Measurements from ENCODE around the gene SLC51A. TPM values are rescaled to one million over a fixed set of nuclear protein-coding genes. Genes with fewer than 3 reads are reported as not detected.
A peak's percentile ranks its signal among the peaks of the same experiment; 100 is the strongest.

Gene SLC51A
- total and polyA plus RNA-seq, 2 of the 13 experiments (the other 11 are each of a cell fraction or from before 2014, with no cell fraction given), result 4.3 to 48.8 TPM

DNA sequence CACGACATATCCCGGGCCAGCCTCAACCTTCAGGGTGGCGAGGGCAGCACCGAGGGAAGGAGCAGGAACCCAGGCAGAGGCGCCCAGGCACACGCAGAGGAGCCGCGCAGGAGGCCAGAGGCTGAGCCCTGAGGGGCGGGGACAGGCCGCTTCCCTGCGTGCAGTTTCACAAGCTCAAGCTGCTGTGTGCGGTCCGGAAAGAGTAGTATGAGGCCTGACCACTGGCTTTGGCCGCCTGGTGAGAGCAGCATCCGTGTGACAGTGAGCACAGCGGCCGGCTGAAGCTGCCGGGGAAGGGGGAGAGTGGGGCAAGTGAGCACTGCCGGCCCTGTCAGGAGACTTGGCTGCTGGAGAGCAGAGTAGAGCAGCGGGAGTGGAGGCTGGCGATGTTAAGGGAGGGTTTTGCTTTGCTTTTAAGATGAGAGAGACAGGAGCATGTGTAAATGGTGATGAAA lies 13.8 kb upstream of the SLC51A start (continued):
- TF ChIP-seq, protein P1, sequence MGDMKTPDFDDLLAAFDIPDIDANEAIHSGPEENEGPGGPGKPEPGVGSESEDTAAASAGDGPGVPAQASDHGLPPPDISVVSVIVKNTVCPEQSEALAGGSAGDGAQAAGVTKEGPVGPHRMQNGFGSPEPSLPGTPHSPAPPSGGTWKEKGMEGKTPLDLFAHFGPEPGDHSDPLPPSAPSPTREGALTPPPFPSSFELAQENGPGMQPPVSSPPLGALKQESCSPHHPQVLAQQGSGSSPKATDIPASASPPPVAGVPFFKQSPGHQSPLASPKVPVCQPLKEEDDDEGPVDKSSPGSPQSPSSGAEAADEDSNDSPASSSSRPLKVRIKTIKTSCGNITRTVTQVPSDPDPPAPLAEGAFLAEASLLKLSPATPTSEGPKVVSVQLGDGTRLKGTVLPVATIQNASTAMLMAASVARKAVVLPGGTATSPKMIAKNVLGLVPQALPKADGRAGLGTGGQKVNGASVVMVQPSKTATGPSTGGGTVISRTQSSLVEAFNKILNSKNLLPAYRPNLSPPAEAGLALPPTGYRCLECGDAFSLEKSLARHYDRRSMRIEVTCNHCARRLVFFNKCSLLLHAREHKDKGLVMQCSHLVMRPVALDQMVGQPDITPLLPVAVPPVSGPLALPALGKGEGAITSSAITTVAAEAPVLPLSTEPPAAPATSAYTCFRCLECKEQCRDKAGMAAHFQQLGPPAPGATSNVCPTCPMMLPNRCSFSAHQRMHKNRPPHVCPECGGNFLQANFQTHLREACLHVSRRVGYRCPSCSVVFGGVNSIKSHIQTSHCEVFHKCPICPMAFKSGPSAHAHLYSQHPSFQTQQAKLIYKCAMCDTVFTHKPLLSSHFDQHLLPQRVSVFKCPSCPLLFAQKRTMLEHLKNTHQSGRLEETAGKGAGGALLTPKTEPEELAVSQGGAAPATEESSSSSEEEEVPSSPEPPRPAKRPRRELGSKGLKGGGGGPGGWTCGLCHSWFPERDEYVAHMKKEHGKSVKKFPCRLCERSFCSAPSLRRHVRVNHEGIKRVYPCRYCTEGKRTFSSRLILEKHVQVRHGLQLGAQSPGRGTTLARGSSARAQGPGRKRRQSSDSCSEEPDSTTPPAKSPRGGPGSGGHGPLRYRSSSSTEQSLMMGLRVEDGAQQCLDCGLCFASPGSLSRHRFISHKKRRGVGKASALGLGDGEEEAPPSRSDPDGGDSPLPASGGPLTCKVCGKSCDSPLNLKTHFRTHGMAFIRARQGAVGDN (CRISPR knock-in tag; IDR thresholded peaks at IDR 0.05), result peak; percentile 91
- TF ChIP-seq GATAD2A (CRISPR knock-in tag; IDR thresholded peaks at IDR 0.05), result peak; percentile 33; the same call in 1 of the 2 replicates
- TF ChIP-seq ZNF891 (CRISPR knock-in tag; IDR thresholded peaks at IDR 0.05), result 0 out of 2 replicates have a peak, but pooled peaks have one; percentile 49
- TF ChIP-seq XBP1 (CRISPR knock-in tag; IDR thresholded peaks at IDR 0.05), result no peak
- TF ChIP-seq ARNT (IDR thresholded peaks at IDR 0.05), result no peak
- TF ChIP-seq, protein P2, sequence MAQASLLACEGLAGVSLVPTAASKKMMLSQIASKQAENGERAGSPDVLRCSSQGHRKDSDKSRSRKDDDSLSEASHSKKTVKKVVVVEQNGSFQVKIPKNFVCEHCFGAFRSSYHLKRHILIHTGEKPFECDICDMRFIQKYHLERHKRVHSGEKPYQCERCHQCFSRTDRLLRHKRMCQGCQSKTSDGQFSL (CRISPR knock-in tag; IDR thresholded peaks at IDR 0.05), result no peak
- no peak for TF ChIP-seq GMEB1 (CRISPR knock-in tag; IDR thresholded peaks at IDR 0.05; ENCODE audit: borderline replicate concordance)
- TF ChIP-seq MTA1 (CRISPR knock-in tag; IDR thresholded peaks at IDR 0.05; ENCODE audit: borderline replicate concordance), result 0 out of 2 replicates have a peak, but pooled peaks have one; percentile 29
- TF ChIP-seq, protein P3, sequence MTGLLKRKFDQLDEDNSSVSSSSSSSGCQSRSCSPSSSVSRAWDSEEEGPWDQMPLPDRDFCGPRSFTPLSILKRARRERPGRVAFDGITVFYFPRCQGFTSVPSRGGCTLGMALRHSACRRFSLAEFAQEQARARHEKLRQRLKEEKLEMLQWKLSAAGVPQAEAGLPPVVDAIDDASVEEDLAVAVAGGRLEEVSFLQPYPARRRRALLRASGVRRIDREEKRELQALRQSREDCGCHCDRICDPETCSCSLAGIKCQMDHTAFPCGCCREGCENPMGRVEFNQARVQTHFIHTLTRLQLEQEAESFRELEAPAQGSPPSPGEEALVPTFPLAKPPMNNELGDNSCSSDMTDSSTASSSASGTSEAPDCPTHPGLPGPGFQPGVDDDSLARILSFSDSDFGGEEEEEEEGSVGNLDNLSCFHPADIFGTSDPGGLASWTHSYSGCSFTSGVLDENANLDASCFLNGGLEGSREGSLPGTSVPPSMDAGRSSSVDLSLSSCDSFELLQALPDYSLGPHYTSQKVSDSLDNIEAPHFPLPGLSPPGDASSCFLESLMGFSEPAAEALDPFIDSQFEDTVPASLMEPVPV (CRISPR knock-in tag; IDR thresholded peaks at IDR 0.05), result peak; percentile 46; the same call in 1 of the 2 replicates
- peak; percentile 56; the same call in 1 of the 2 replicates for TF ChIP-seq ZFP90 (CRISPR knock-in tag; IDR thresholded peaks at IDR 0.05; ENCODE audit: borderline replicate concordance)
- peak; percentile 71 for TF ChIP-seq ZNF263 (CRISPR knock-in tag; IDR thresholded peaks at IDR 0.05)
- 0 out of 2 replicates have a peak, but pooled peaks have one; percentile 24 for TF ChIP-seq IRF2 (CRISPR knock-in tag; IDR thresholded peaks at IDR 0.05)
- no peak for TF ChIP-seq DNMT1 (CRISPR knock-in tag; IDR thresholded peaks at IDR 0.05)
- 0 out of 2 replicates have a peak, but pooled peaks have one; percentile 51 for TF ChIP-seq MXD1 (CRISPR knock-in tag; IDR thresholded peaks at IDR 0.05)
- no peak for TF ChIP-seq FOXA1 (IDR thresholded peaks at IDR 0.05)
- 0 out of 2 replicates have a peak, but pooled peaks have one; percentile 13 for TF ChIP-seq FOXA1 (CRISPR knock-in tag; IDR thresholded peaks at IDR 0.05)
- TF ChIP-seq ERF (CRISPR knock-in tag; IDR thresholded peaks at IDR 0.05), result peak; percentile 39; the same call in 1 of the 2 replicates
- TF ChIP-seq MTERF4 (CRISPR knock-in tag; IDR thresholded peaks at IDR 0.05), result 0 out of 2 replicates have a peak, but pooled peaks have one; percentile 29
- TF ChIP-seq CBFB (CRISPR knock-in tag; IDR thresholded peaks at IDR 0.05), result 0 out of 2 replicates have a peak, but pooled peaks have one; percentile 33
- 0 out of 2 replicates have a peak, but pooled peaks have one; percentile 37 for TF ChIP-seq SALL1 (CRISPR knock-in tag; IDR thresholded peaks at IDR 0.05)
- TF ChIP-seq NONO (IDR thresholded peaks at IDR 0.05), result no peak
- TF ChIP-seq NONO (CRISPR knock-in tag; conservative IDR thresholded peaks at IDR 0.05), result no peak
